Measurements from ENCODE around the gene ALK.

The ALK gene

GRCh38 chr2:29688429-29688828 lies 233.0 kb downstream of the ALK start:
- no peak for TF ChIP-seq CTCF (IDR thresholded peaks at IDR 0.05)
- H3K27ac ChIP-seq, result no peak overlapping the region

GRCh38 chr2:29687121-29687520 lies 234.3 kb downstream of the ALK start:
- Histone ChIP-seq H3K4me1 (ENCODE audit: control insufficient read depth in 1 of 2, insufficient read depth in 1 of 2, low read depth in 1 of 2, low read length in 1 of 2) (no peaks in the 10 kb centered on the region), H3K4me3 (ENCODE audit: low read depth in 1 of 2, low read length in 1 of 2) (no peak overlapping the region), H3K27ac (no peak overlapping the region), H3K9me3 (no peaks in the 10 kb centered on the region), H3K27me3 (no peaks in the 10 kb centered on the region), H3K36me3 (no peaks in the 10 kb centered on the region)
- no peak for TF ChIP-seq CTCF (IDR thresholded peaks at IDR 0.05)

More at GRCh38 chr2:29688429-29688828, 233.0 kb downstream of the ALK start:
- H3K36me3 ChIP-seq, result no peaks in the 10 kb centered on the region
- no peaks in the 10 kb centered on the region for H3K9me3 ChIP-seq
- H3K4me1 ChIP-seq (ENCODE audit: control insufficient read depth in 1 of 2, insufficient read depth in 1 of 2, low read depth in 1 of 2, low read length in 1 of 2), result no peaks in the 10 kb centered on the region
- no peaks in the 10 kb centered on the region for H3K27me3 ChIP-seq
- H3K4me3 ChIP-seq (ENCODE audit: low read depth in 1 of 2, low read length in 1 of 2), result no peak overlapping the region

- H3K27ac ChIP-seq, result no peak overlapping the region
- no peaks in the 10 kb centered on the region for H3K9me3 ChIP-seq
- no peaks in the 10 kb centered on the region for H3K4me1 ChIP-seq (ENCODE audit: control insufficient read depth in 1 of 2, insufficient read depth in 1 of 2, low read depth in 1 of 2, low read length in 1 of 2)
- TF ChIP-seq CTCF (IDR thresholded peaks at IDR 0.05), result no peak
- no peaks in the 10 kb centered on the region for H3K36me3 ChIP-seq
- no peak overlapping the region for H3K4me3 ChIP-seq (ENCODE audit: low read depth in 1 of 2, low read length in 1 of 2)
- H3K27me3 ChIP-seq, result no peaks in the 10 kb centered on the region
Measured at GRCh38 chr2:29676886-29677453, 244.4 kb downstream of the ALK start.

GRCh38 chr2:29664578-29664977 lies 256.8 kb downstream of the ALK start:
- H3K4me3 ChIP-seq (ENCODE audit: low read depth in 1 of 2, low read length in 1 of 2), result no peak overlapping the region
- H3K36me3 ChIP-seq, result no peaks in the 10 kb centered on the region
- H3K27ac ChIP-seq, result no peak overlapping the region
- no peaks in the 10 kb centered on the region for H3K4me1 ChIP-seq (ENCODE audit: control insufficient read depth in 1 of 2, insufficient read depth in 1 of 2, low read depth in 1 of 2, low read length in 1 of 2)
- no peaks in the 10 kb centered on the region for H3K9me3 ChIP-seq
- TF ChIP-seq CTCF (IDR thresholded peaks at IDR 0.05), result no peak
- no peaks in the 10 kb centered on the region for H3K27me3 ChIP-seq

- H3K4me3 ChIP-seq (ENCODE audit: low read depth in 1 of 2, low read length in 1 of 2), result no peak overlapping the region
- no peak overlapping the region for H3K27ac ChIP-seq
- no peak for TF ChIP-seq CTCF (IDR thresholded peaks at IDR 0.05)
- H3K9me3 ChIP-seq, result no peaks in the 10 kb centered on the region
- H3K36me3 ChIP-seq, result no peaks in the 10 kb centered on the region
- H3K4me1 ChIP-seq (ENCODE audit: control insufficient read depth in 1 of 2, insufficient read depth in 1 of 2, low read depth in 1 of 2, low read length in 1 of 2), result no peaks in the 10 kb centered on the region
- no peaks in the 10 kb centered on the region for H3K27me3 ChIP-seq
Measured at GRCh38 chr2:29663268-29663667, 258.1 kb downstream of the ALK start.

- H3K27ac ChIP-seq, result no peak overlapping the region
- TF ChIP-seq CTCF (IDR thresholded peaks at IDR 0.05), result no peak
- no peaks in the 10 kb centered on the region for H3K9me3 ChIP-seq
- H3K4me3 ChIP-seq (ENCODE audit: low read depth in 1 of 2, low read length in 1 of 2), result no peak overlapping the region
- no peaks in the 10 kb centered on the region for H3K4me1 ChIP-seq (ENCODE audit: control insufficient read depth in 1 of 2, insufficient read depth in 1 of 2, low read depth in 1 of 2, low read length in 1 of 2)
- no peaks in the 10 kb centered on the region for H3K36me3 ChIP-seq
- no peaks in the 10 kb centered on the region for H3K27me3 ChIP-seq
Measured at GRCh38 chr2:29662861-29663260, 258.5 kb downstream of the ALK start.
